HL-60 (cell line): ENCODE results near the gene RBMXL2.

Source experiments
- CTCF ChIP-seq: IDR thresholded peaks from one replicate; pipeline ENCODE4 v1.5.1; 2011; ENCODE audit warnings: low read length, control low read depth, inconsistent platforms; ENCODE audit not compliant: insufficient read depth
- GABPA ChIP-seq: IDR thresholded peaks from 2 replicates; pipeline ENCODE4 v1.6.1; 2012; ENCODE audit warnings: low read depth
- POLR2AphosphoS5 ChIP-seq: IDR thresholded peaks from 2 replicates; pipeline ENCODE4 v1.6.1; 2012; ENCODE audit warnings: low read depth
- REST ChIP-seq: IDR thresholded peaks from 2 replicates; pipeline ENCODE4 v1.6.1; 2012; ENCODE audit warnings: low read depth; ENCODE audit not compliant: insufficient replicate concordance
- SPI1 ChIP-seq: IDR thresholded peaks from 2 replicates; pipeline ENCODE4 v1.6.1; 2012; ENCODE audit warnings: low read depth, mild to moderate bottlenecking, borderline replicate concordance

GRCh38 chr11:7098235-7098832 is 9.5 kb downstream of the RBMXL2 start:
- TF ChIP-seq CTCF (peak; percentile 29), POLR2AphosphoS5 (no peak), SPI1 (no peak), REST (no peak), GABPA (no peak)
